ENCODE results near the gene TIMM44. TPM values are rescaled to one million over a fixed set of nuclear protein-coding genes. Genes with fewer than 3 reads are reported as not detected.

Gene TIMM44
- total RNA-seq, 1 experiment from 2014 or later: 114 TPM

DNA sequence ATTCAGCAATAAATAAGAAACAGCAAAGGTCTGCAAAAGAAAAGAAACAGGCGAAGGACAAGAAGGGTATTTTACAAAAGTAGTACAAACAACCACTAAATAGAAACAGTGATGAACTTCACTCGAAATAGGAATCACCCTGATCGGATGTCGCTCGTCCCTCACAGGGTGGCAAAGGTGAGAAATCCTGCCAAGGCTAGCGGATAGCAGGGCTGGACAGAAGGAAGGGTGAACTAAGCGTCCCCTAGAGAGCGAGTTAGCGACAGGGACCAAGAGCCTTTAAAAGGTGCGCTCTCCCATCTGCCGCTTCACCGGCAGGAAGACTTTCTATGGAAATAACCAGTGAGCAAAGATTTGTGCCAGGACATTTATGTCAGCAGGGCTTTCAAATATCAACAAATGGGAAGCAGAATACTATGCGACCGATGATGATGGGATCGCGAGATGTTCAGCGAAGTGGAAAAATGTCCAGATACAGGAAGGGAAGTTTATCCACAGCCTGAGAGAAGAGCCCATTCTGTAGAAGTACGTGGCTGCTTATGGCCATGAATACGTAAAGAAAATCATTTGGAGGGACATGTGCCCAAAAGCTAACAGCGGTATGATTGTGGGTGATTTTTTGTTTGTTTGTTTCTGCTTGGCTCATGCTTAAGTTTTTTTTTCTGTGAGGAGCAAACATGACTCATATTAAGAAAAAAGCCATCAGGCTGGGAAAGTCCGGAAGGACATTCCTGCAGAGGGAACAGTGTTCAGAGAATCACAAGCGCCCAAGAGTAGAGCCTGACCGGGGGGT, 43.1 kb upstream of the TIMM44 start:
- no peak overlapping the region for H3K23ac ChIP-seq (ENCODE audit: insufficient read length, low read depth, low read length)
- no peaks in the 10 kb centered on the region for H3K23me2 ChIP-seq (ENCODE audit: insufficient read length, low read depth, low read length, poor library complexity, severe bottlenecking)
- H3K27me3 ChIP-seq (ENCODE audit: insufficient read depth, low read length): no peaks in the 10 kb centered on the region
- H2BK20ac ChIP-seq (ENCODE audit: low read depth, low read length, poor library complexity, severe bottlenecking): no peak overlapping the region
- no peak overlapping the region for H3K27ac ChIP-seq (ENCODE audit: insufficient read length, low read depth, low read length)
- H3K4me3 Mint-ChIP-seq: no peak overlapping the region
- no peak overlapping the region for H3K56ac ChIP-seq (ENCODE audit: insufficient read length, low read depth, low read length)
- H3K4me2 ChIP-seq (ENCODE audit: insufficient read depth, insufficient read length, low read length): no peak overlapping the region
- 0 out of 4 replicates have a peak, but pooled peaks cover 0 to 2% of the 10 kb centered on the region in 2 experiments for H3K4me1 Mint-ChIP-seq
- no peak for TF ChIP-seq CTCF (conservative IDR thresholded peaks at IDR 0.05)
- H3K79me2 ChIP-seq (ENCODE audit: insufficient read depth, low read length): no peaks in the 10 kb centered on the region; the same call in 1 of the 2 replicates
- H4K8ac ChIP-seq (replicated peaks; ENCODE audit: insufficient read length, low read depth, low read length): no peak overlapping the region
- H4K20me1 ChIP-seq (ENCODE audit: control insufficient read depth, insufficient read depth, insufficient read length): peaks cover 3% of the 10 kb centered on the region
- no CpG with 5 or more reads among the region's 23 CpGs for WGBS (ENCODE audit: extremely low coverage, insufficient read length, low lambda C conversion rate)
- no peak overlapping the region for H2AK5ac ChIP-seq (ENCODE audit: insufficient read length, low read length)
- H3K4me1 ChIP-seq (ENCODE audit: insufficient read depth, low read length): no peaks in the 10 kb centered on the region
- no peaks in the 10 kb centered on the region for H3K9me3 ChIP-seq (ENCODE audit: control insufficient read depth, low read depth, low read length)
- peaks cover 52 to 87% (median 80%) of the 10 kb centered on the region in 3 experiments for H3K36me3 Mint-ChIP-seq (ENCODE audit: insufficient read depth in 1 of 3, low read depth in 3 of 3)
- H3K27me3 Mint-ChIP-seq (ENCODE audit: low read depth): no peaks in the 10 kb centered on the region
- peaks cover 11% of the 10 kb centered on the region for H3K79me1 ChIP-seq (ENCODE audit: insufficient read depth, low read depth, low read length, poor library complexity, severe bottlenecking)
- H3K18ac ChIP-seq (ENCODE audit: insufficient read length, low read depth, low read length): no peak overlapping the region
- no peak overlapping the region for H4K5ac ChIP-seq (ENCODE audit: insufficient read length, low read depth, low read length)
- no peaks in the 10 kb centered on the region for H3K9me3 Mint-ChIP-seq
- H2BK5ac ChIP-seq (ENCODE audit: insufficient read length, low read length): no peak overlapping the region
- H2BK12ac ChIP-seq (ENCODE audit: insufficient read length, low read depth, low read length): no peak overlapping the region
- no peak overlapping the region for H3T11ph ChIP-seq (ENCODE audit: low read length)
- no peak overlapping the region for H2BK15ac ChIP-seq (ENCODE audit: low read depth, low read length)
- H2BK120ac ChIP-seq (ENCODE audit: low read depth, low read length, poor library complexity, severe bottlenecking): no peak overlapping the region
- no peak overlapping the region for H4K91ac ChIP-seq (ENCODE audit: insufficient read length, low read depth, low read length)
- DNase-seq: no peak
- H3K14ac ChIP-seq (ENCODE audit: insufficient read depth, low read length): no peak overlapping the region
- peak overlapping the region in 1 of 3 experiments; percentile 44; a peak in 3 of 7 replicates for H3K27ac Mint-ChIP-seq
- H3K4ac ChIP-seq (ENCODE audit: low read depth, low read length): no peak overlapping the region
- H3K9ac ChIP-seq (ENCODE audit: extremely low read depth, insufficient read length, low read length): no peak overlapping the region
- no peak overlapping the region for H2AFZ ChIP-seq (ENCODE audit: low read length)
